RWPE1 (cell line): ENCODE measurements around the gene MYOZ3.

Experiments
- CTCF ChIA-PET: fragments of 350-600 bp; sonication (Branson Sonifier 250); formaldehyde crosslinking; extraction: SDS; loops from one replicate; lab custom pipeline; 2021; lab: Yijun Ruan, JAX
- POLR2A ChIA-PET: fragments of 400-600 bp; formaldehyde crosslinking; extraction: SDS; loops from one replicate; lab custom pipeline; 2020; ENCODE audit warnings: antibody characterized with exemption; ENCODE audit not compliant: low non-redundant PET; lab: Yijun Ruan, JAX
- DNase-seq: peaks from one replicate; pipeline ENCODE4 v3.0.0; 2012; ENCODE audit warnings: low spot score
- H3K27ac ChIP-seq: fragments of 450-650 bp; 2 replicates; pipeline ENCODE4 v1.5.1; 2017
- TF ChIP-seq, protein P1 (sequence below): fragments of 450-650 bp; conservative IDR thresholded peaks from 2 replicates; pipeline ENCODE4 v1.5.1; 2017; ENCODE audit warnings: low read depth, mild to moderate bottlenecking

MYOZ3 gene

DNA sequence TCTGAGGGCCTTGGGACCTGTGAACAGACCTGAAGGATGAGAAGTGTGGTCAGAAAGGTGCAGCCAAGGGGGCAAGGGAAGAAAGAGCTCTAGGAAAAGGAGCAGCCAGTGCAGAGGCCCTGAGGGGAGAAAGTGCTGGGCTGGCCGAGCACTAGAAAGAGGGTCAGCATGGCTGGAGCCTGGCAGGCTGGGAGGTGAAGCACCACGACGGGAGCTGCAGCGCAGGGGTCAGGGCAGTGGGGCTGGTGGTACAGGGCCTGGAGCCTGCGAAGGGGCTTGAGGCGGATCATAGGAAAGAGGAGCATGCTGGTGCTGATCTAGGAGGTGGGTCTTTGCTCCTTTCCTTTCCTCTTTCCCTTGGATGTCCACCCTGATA is 29.7 kb upstream of the MYOZ3 start:
- 0 out of 2 replicates have a peak overlapping the region, but pooled peaks have one; percentile 9 for H3K27ac ChIP-seq
- DNase-seq = no peak
- POLR2A ChIA-PET = interaction anchor here (0.5 kb wide), 1 partner anchor 155 kb away, joined by 3 read pairs; no protein-coding TSS in a partner anchor
- CTCF ChIA-PET = interaction anchor here (0.5 to 0.8 kb wide), 4 partner anchors 29 to 203 kb away, joined by 3 to 5 read pairs (median 3); no protein-coding TSS in a partner anchor
- TF ChIP-seq, protein P1, sequence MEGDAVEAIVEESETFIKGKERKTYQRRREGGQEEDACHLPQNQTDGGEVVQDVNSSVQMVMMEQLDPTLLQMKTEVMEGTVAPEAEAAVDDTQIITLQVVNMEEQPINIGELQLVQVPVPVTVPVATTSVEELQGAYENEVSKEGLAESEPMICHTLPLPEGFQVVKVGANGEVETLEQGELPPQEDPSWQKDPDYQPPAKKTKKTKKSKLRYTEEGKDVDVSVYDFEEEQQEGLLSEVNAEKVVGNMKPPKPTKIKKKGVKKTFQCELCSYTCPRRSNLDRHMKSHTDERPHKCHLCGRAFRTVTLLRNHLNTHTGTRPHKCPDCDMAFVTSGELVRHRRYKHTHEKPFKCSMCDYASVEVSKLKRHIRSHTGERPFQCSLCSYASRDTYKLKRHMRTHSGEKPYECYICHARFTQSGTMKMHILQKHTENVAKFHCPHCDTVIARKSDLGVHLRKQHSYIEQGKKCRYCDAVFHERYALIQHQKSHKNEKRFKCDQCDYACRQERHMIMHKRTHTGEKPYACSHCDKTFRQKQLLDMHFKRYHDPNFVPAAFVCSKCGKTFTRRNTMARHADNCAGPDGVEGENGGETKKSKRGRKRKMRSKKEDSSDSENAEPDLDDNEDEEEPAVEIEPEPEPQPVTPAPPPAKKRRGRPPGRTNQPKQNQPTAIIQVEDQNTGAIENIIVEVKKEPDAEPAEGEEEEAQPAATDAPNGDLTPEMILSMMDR = no peak

DNA sequence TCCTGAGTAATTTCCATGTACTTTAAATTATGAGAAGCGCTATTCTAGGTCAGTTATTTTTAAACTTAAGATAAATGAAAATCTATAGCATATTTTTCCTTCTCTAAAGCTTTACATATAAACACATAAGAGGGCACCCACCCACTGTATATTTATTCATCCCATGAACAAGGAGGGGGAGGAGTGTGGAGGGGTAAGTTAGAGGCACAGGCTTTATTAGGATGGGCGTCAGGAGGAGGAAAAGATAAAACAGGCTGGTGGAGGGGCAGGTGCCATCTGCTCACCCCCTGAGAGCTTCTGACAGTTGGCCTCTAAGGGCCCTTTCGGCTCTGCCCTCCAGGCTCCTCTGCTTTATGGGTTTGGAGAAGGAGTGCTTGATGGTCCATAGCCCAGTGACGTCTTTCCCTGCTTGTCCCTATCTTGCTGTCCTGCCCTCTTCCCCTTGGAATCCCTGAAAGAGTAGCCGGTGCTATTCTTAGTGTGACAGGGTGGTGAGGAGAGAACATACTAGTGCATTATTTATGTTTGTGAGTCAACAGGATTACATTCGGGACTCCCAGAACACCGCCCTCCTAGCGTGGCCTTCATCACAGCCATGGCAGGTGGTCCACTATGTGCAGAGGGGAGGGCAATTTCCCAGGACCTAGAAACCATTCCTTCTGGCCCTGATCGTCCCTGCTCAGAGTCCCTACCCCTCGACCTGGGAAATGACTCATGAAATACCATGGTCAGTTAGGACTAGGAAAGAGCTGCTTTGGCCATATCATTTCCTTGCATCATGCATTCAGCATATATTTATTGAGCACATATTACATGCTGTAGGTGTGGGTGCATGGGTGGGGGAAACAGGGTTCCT is 28.5 kb upstream of the MYOZ3 start:
- POLR2A ChIA-PET = no interaction called here
- CTCF ChIA-PET = interaction anchor here (0.6 to 0.8 kb wide), 2 partner anchors 24 to 470 kb away, joined by 3 read pairs; no protein-coding TSS in a partner anchor
- H3K27ac ChIP-seq = peak overlapping the region; percentile 13
- TF ChIP-seq, protein P1 = no peak
- no peak for DNase-seq

DNA sequence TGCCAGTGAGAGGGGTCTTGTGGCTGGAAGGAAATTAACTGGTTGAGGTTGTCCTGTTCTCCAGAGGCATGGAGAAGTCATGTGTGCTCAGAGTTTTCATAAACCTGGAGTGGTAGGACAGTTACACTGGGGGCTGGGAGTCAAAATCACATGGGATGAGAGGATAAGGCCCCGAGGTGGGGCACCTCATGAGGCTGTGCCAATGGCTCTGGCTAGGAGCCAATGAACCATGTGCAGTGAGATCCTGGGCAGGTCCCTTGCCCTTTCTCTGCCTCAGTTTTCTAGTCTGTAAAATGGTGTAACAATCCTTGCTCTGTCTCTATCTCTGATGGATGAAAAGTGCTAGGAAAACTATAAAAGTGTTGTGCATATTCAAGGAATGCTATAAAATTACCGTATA is 27.6 kb upstream of the MYOZ3 start:
- POLR2A ChIA-PET = no interaction called here
- CTCF ChIA-PET = interaction anchor here (0.6 kb wide), 2 partner anchors 39 to 53 kb away, joined by 3 to 7 read pairs; no protein-coding TSS in a partner anchor
- no peak for DNase-seq
- H3K27ac ChIP-seq = no peak overlapping the region
- TF ChIP-seq, protein P1 = no peak

DNA sequence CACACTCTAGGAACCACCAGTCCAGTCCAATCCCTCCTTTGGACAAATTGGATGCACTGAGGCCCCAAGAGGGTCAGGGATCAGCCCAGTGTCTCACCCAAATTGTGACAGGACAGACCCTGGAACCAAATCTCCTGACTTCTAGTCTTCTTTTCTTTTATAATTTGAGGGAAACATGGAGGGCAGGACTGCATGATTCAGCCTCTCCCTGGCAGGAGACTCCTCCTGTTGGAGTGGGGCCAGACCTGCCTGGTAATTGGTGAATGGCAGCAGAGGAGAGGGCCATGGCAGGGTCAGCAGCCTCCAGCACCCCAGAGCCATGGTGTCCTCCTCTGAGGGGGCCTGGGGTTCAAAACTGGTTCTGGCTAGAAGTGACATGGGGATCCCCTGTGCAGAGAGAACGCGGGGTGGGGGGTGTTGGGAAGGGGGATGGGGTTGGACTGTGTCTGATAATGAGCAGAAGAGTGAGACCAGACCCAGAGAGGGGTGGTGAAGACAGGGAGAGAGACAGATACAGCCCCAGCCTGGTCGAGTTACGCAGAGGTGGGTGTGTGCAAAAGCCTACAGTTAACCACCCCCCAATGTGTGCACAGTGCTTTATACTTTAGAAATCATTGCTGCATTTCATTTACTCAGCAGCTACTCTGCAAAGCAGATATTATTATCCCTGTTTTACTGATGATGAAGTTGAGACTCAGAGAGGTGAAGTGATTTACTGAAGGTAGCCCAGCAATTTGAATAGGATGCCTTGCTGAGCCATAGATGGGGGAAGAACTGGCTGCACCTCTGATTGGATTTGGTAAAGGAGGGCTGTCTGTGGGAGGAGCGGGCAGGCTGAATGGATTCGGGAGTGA is 24.4 kb upstream of the MYOZ3 start:
- POLR2A ChIA-PET = no interaction called here
- peak; percentile 90 for DNase-seq
- TF ChIP-seq, protein P1 = no peak
- CTCF ChIA-PET = interaction anchor here (0.6 to 1.2 kb wide), 2 partner anchors 28 to 42 kb away, joined by 3 to 6 read pairs; no protein-coding TSS in a partner anchor
- peak overlapping the region; percentile 72 for H3K27ac ChIP-seq

DNA sequence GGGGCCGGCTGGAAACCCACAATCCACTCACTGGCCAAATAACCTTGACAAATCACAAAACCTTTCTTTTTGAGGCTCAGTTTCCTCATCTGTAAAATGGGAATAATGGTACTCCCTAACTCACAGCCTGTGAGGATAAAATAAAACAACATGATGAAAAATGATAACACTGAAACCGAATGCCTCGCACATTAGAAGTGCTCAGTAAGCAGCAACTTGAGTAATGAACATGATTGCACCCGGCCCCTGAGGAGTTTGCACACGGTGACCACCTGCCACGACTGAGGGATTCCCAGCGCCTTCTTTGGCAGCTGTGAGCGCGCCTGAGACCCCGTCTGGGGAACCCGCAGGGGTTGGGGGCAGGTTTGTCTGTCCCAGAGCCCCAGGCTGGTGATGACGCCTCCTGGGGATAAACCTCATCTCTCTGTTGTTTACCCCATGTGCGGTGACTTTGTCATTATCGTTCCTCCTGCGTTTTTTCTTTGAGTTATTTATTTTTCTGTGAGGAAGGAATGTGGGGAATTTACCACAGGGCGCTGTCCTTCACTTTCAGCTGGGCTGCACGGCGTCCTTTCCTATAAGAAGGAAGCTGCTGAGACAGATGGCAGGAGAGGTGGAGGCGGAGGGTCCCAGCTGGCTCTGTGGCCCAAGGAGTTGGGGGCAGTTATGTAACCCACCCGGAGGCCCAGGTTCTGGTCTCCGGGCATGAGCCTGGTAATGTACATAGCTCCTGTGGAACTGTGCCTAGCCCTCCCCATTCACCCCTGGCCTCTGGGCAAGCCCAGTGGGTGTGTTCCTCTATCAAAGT is 23.6 kb upstream of the MYOZ3 start:
- POLR2A ChIA-PET = no interaction called here
- DNase-seq = peak; percentile 82
- TF ChIP-seq, protein P1 = no peak
- CTCF ChIA-PET = interaction anchor here (0.5 to 1.2 kb wide), 4 partner anchors 10 to 41 kb away, joined by 3 to 6 read pairs (median 3); no protein-coding TSS in a partner anchor
- H3K27ac ChIP-seq = peak overlapping the region; percentile 72
